CD4-positive, alpha-beta T cell (primary cell): ENCODE measurements around the gene TNFAIP8L2. TPM values are rescaled to one million over a fixed set of nuclear protein-coding genes. Genes with fewer than 3 reads are reported as not detected.
"Not testable (repeated sequence)": the region's sequence is repeated elsewhere in the genome, so short reads cannot be mapped to it uniquely, and the experiment has no call there.

ENCODE experiments used
- ATAC-seq: fragments of 200-7000 bp; cut with Tn5 transposase; one replicate; pipeline ENCODE4 v1.10.0; 2022; ENCODE audit warnings: mild to moderate bottlenecking; ENCODE audit not compliant: poor library complexity
- CTCF ChIA-PET: fragments of 350-600 bp; sonication (Branson Sonifier 250); formaldehyde crosslinking; loops from one replicate; lab custom pipeline; 2021; ENCODE audit warnings: antibody characterized with exemption, inconsistent platforms; lab: Charles Lee
- POLR2A ChIA-PET: fragments of 350-600 bp; sonication (Branson Sonifier 250); formaldehyde crosslinking; loops from one replicate; lab custom pipeline; 2021; ENCODE audit warnings: antibody characterized with exemption, inconsistent platforms; lab: Charles Lee
- DNase-seq, 14 experiments: peaks; one replicate each; pipeline ENCODE4 v3.0.0-alpha.2; 2013 to 2020; ENCODE audit warnings: mixed read lengths in 2 of 14
- H3K27ac ChIP-seq, 2 donors: one replicate each; pipeline versions ENCODE4 v1.5.1 to v1.7.0; 2013; ENCODE audit warnings: low read length in 2 of 2, low read depth in 1 of 2, mild to moderate bottlenecking in 1 of 2
- H3K27me3 ChIP-seq, 2 experiments: 1 replicate in 1 of 2; 2 replicates in 1 of 2; pipeline versions ENCODE4 v1.6.1 to v1.7.0; 2013; ENCODE audit warnings: low read length in 2 of 2, control low read depth in 1 of 2, mild to moderate bottlenecking in 1 of 2, moderate library complexity in 1 of 2; ENCODE audit not compliant: insufficient read depth in 2 of 2, control insufficient read depth in 1 of 2
- H3K36me3 ChIP-seq: one replicate; pipeline ENCODE4 v1.6.1; 2013; ENCODE audit warnings: low read length, control low read depth; ENCODE audit not compliant: insufficient read depth
- H3K4me1 ChIP-seq: one replicate; pipeline ENCODE4 v1.6.1; 2013; ENCODE audit warnings: low read length, control low read depth; ENCODE audit not compliant: insufficient read depth
- H3K4me3 ChIP-seq: one replicate; pipeline ENCODE4 v1.5.1; 2013; ENCODE audit warnings: mild to moderate bottlenecking, low read length, moderate library complexity
- H3K9me3 ChIP-seq, 2 experiments: 1 replicate in 1 of 2; 2 replicates in 1 of 2; pipeline versions ENCODE4 v1.6.1 to v1.7.0; 2013; ENCODE audit warnings: low read length in 2 of 2, mild to moderate bottlenecking in 2 of 2, control low read depth in 1 of 2, moderate library complexity in 1 of 2; ENCODE audit not compliant: control insufficient read depth in 1 of 2, insufficient read depth in 1 of 2
- H3K27ac Mint-ChIP-seq: one replicate; pipeline ENCODE4 v1.8.0; 2020; ENCODE audit warnings: mixed read lengths
- H3K27me3 Mint-ChIP-seq: one replicate; pipeline ENCODE4 v1.8.0; 2021; ENCODE audit warnings: mixed read lengths
- H3K36me3 Mint-ChIP-seq: one replicate; pipeline ENCODE4 v1.8.0; 2021; ENCODE audit warnings: low read depth, mixed read lengths
- H3K4me1 Mint-ChIP-seq: one replicate; pipeline ENCODE4 v1.8.0; 2021; ENCODE audit warnings: low read depth, mixed read lengths
- H3K4me3 Mint-ChIP-seq: one replicate; pipeline ENCODE4 v1.8.0; 2020; ENCODE audit warnings: mild to moderate bottlenecking, mixed read lengths
- H3K9me3 Mint-ChIP-seq: one replicate; pipeline ENCODE4 v1.8.0; 2020; ENCODE audit warnings: mixed read lengths
- intact Hi-C, 2 experiments: fragments of 100-400 bp; cut with DNase I in 1 of 2; cut with micrococcal nuclease in 1 of 2; formaldehyde crosslinking; loops; one replicate each; pipeline versions ENCODE4 v1.15.1 to v1.9.0; 2023 to 2025; cut with DNase I, micrococcal nuclease
- total RNA-seq, 174 experiments: library from RNA in 2 of 174; stranded (reverse) in 2 of 174; gene quantifications; one replicate each; pipeline ENCODE4 v1.2.3 and lab custom pipeline; 2021 to 2026
- TF ChIP-seq, protein P1 (sequence below): fragments of 200-600 bp; IDR thresholded peaks from one replicate; pipeline ENCODE4 v1.8.0; 2022; ENCODE audit warnings: antibody characterized with exemption, mild to moderate bottlenecking

Gene TNFAIP8L2
- total RNA-seq, 2 experiments from 2014 or later: 0.70 to 0.74 TPM

DNA sequence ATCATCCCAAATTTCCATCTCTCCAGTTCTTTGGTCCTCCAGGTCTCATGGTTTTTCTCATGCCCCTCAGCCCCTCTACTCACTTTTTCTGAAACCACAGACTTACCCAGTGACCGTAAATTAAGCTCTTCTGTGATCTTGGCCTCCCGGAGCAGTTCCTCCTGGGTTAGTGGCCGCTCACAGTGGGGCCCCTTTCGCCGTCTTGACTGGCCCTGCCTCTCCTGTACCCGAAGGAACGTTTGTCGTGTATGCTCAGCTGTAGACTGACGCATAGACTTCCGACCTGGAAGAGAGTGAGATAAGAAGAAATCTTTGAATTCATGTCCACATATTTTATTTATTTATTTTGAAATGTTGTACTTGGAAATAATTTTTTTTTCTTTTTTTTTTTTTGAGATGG is 27.8 kb downstream of the TNFAIP8L2 start:
- Histone ChIP-seq H3K36me3 (peaks cover 57% of the 10 kb centered on the region), H3K9me3 (no peaks in the 10 kb centered on the region), H3K4me1 (peaks cover 14% of the 10 kb centered on the region), H3K4me3 (no peak overlapping the region), H3K27ac (no peak overlapping the region), H3K27me3 (no peaks in the 10 kb centered on the region)
- ATAC-seq: no peak
- Mint-ChIP-seq H3K27me3 (no peaks in the 10 kb centered on the region), H3K4me1 (peaks cover 24% of the 10 kb centered on the region), H3K27ac (no peak overlapping the region), H3K4me3 (no peak overlapping the region), H3K36me3 (peaks cover 75% of the 10 kb centered on the region), H3K9me3 (no peaks in the 10 kb centered on the region)
- DNase-seq: no peak
- ChIA-PET CTCF (interaction anchor here (0.7 kb wide), 1 partner anchor 96 kb away, joined by 3 read pairs; no protein-coding TSS in a partner anchor), POLR2A (no interaction called here)
- TF ChIP-seq, protein P1, sequence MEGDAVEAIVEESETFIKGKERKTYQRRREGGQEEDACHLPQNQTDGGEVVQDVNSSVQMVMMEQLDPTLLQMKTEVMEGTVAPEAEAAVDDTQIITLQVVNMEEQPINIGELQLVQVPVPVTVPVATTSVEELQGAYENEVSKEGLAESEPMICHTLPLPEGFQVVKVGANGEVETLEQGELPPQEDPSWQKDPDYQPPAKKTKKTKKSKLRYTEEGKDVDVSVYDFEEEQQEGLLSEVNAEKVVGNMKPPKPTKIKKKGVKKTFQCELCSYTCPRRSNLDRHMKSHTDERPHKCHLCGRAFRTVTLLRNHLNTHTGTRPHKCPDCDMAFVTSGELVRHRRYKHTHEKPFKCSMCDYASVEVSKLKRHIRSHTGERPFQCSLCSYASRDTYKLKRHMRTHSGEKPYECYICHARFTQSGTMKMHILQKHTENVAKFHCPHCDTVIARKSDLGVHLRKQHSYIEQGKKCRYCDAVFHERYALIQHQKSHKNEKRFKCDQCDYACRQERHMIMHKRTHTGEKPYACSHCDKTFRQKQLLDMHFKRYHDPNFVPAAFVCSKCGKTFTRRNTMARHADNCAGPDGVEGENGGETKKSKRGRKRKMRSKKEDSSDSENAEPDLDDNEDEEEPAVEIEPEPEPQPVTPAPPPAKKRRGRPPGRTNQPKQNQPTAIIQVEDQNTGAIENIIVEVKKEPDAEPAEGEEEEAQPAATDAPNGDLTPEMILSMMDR: no peak
- intact Hi-C loops: no loop called here

DNA sequence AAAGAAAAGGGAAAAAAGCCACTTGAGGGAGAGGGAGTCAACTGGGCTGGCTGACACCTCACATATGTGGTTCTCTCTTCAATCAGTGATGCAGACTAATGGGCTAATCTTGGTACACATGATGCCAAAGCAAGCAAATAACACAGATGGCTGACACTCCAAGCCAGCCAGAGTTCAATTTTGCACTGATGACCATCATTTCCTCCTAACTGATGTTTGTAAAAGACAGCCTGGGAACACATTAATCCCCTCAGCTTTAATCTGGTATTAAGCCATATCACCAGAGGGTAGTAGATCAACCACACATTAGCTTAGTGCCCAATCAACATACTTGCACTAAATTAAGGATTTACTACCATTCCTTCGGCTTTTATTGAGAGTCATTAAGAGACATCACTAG is 30.8 kb downstream of the TNFAIP8L2 start:
- peaks cover 55% of the 10 kb centered on the region for H3K36me3 Mint-ChIP-seq
- no peak overlapping the region for H3K27ac ChIP-seq
- H3K27me3 Mint-ChIP-seq: no peaks in the 10 kb centered on the region
- intact Hi-C loops: no loop called here
- no peak overlapping the region for H3K4me3 ChIP-seq
- H3K9me3 ChIP-seq: no peaks in the 10 kb centered on the region
- peaks cover 24% of the 10 kb centered on the region for H3K4me1 ChIP-seq
- CTCF ChIA-PET: no interaction called here
- no peaks in the 10 kb centered on the region for H3K27me3 ChIP-seq
- H3K4me3 Mint-ChIP-seq: peak overlapping the region; percentile 42
- TF ChIP-seq, protein P1: no peak
- H3K27ac Mint-ChIP-seq: no peak overlapping the region
- peaks cover 42% of the 10 kb centered on the region for H3K4me1 Mint-ChIP-seq
- DNase-seq: no peak
- POLR2A ChIA-PET: no interaction called here
- peaks cover 39% of the 10 kb centered on the region for H3K36me3 ChIP-seq
- no peaks in the 10 kb centered on the region for H3K9me3 Mint-ChIP-seq
- no peak for ATAC-seq

DNA sequence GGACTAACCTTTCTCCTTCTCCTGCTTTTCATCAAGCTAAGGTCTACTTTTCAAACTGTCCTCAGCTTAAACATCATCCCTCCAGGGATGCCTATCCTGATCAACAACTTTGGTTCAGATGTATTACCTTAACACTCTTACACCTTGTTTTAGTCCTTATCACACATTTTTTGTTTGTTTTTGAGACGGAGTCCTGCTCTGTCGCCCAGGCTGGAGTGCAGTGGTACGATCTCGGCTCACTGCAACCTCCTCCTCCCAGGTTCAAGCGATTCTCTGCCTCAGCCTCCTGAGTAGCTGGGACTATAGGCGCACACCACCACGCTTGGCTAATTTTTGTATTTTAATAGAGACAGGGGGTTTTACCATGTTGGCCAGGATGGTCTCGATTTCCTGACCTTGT is 32.2 kb downstream of the TNFAIP8L2 start:
- Histone ChIP-seq H3K36me3 (peaks cover 27% of the 10 kb centered on the region), H3K4me3 (peak overlapping the region; percentile 75), H3K4me1 (peaks cover 24% of the 10 kb centered on the region)
- Mint-ChIP-seq H3K4me3 (peak overlapping the region; percentile 97), H3K27ac (peak overlapping the region; percentile 90), H3K36me3 (peaks cover 42% of the 10 kb centered on the region), H3K4me1 (peaks cover 42% of the 10 kb centered on the region)
- intact Hi-C loops, DNase-seq, H3K9me3 Mint-ChIP-seq, H3K27me3 Mint-ChIP-seq, H3K9me3 ChIP-seq, ATAC-seq, H3K27ac ChIP-seq, H3K27me3 ChIP-seq: not testable (repeated sequence)
- POLR2A ChIA-PET: interaction anchor here (1.1 kb wide), 1 partner anchor 13 kb away, joined by 3 read pairs; no protein-coding TSS in a partner anchor
- CTCF ChIA-PET: interaction anchor here (1.4 kb wide), 1 partner anchor 152 kb away, joined by 4 read pairs; no protein-coding TSS in a partner anchor
